ACC112 (cell line): ENCODE results near the gene PIEZO2.
"Not testable (repeated sequence)": the region's sequence is repeated elsewhere in the genome, so short reads cannot be mapped to it uniquely, and the experiment has no call there.

Source experiments
- H2AFZ ChIP-seq: fragments of 200-600 bp; sonication (generic); one replicate; pipeline ENCODE4 v1.6.0; 2017; ENCODE audit warnings: antibody characterized with exemption, low read length; ENCODE audit not compliant: unreplicated experiment
- H3K27ac ChIP-seq: fragments of 200-600 bp; sonication (generic); 2 replicates; pipeline ENCODE4 v1.5.1; 2014; ENCODE audit warnings: low read depth, mild to moderate bottlenecking, antibody characterized with exemption, low read length, moderate library complexity
- H3K27me3 ChIP-seq: fragments of 200-600 bp; sonication (generic); 2 replicates; pipeline ENCODE4 v1.6.1; 2014; ENCODE audit warnings: mild to moderate bottlenecking, antibody characterized with exemption, low read length, moderate library complexity, mixed read lengths; ENCODE audit not compliant: insufficient read depth
- H3K36me3 ChIP-seq: fragments of 200-600 bp; sonication (generic); 2 replicates; pipeline ENCODE4 v1.6.1; 2016; ENCODE audit warnings: mild to moderate bottlenecking, antibody characterized with exemption, low read length, moderate library complexity, mixed read lengths; ENCODE audit not compliant: insufficient read depth
- H3K4me1 ChIP-seq: fragments of 200-600 bp; sonication (generic); one replicate; pipeline ENCODE4 v1.6.1; 2016; ENCODE audit warnings: low read length, mixed read lengths; ENCODE audit not compliant: insufficient read depth, unreplicated experiment, control insufficient read depth
- H3K4me3 ChIP-seq: fragments of 200-600 bp; sonication (generic); 2 replicates; pipeline ENCODE4 v1.5.1; 2014; ENCODE audit warnings: mild to moderate bottlenecking, low read depth, low read length
- H3K79me2 ChIP-seq: fragments of 200-600 bp; sonication (generic); one replicate; pipeline ENCODE4 v1.6.0; 2016; ENCODE audit warnings: low read length; ENCODE audit not compliant: control insufficient read depth, unreplicated experiment, insufficient read depth

PIEZO2 gene

DNA sequence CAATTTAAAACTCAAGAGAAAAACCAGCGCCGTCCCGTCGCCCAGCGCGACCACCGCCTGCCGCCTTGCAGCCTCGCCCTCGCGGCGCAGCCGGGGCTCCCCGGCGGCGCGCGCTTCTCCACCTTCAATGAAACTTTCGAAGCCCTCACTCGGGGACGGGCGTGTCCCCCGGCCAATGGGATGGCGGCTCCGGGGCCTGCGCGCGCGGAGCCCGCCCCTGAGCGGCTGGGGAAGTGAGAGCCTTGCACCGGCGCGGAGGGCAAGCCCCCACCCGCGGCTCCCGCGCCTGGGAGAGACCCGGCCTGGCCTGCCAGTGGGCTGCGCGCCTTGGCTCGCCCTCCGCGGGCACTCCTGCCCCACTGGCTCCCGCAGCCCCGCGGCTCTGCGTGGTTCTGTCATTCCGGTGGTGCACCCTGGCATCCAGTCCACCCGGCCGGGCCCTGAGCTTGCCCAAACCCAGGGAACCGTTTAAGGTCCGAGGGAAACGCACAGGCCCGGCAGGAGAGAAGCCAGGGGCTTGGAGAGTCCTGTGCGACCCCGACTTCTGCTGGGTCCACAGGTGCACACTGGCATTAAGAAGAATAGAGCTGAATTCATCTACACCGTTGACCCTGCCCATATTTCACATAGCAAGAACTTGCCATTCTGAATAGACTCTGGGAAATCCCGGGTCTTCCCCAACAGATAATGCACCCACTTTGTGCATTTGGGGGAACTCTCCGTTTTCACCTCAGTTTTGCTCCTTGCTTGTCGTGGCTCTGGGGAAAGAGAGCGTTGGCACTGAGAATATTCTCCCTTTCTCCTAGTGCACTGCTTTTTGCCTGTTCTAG, at the start of gene PIEZO2:
Gene PIEZO2 (minus strand): TSS at position 129 of the 830 bp plus-strand sequence. CDS start 981 bp downstream, outside the sequence.
- Histone ChIP-seq H3K79me2 (no peaks in the 10 kb centered on the region), H3K36me3 (no peaks in the 10 kb centered on the region), H2AFZ (peak within 1 kb of the TSS; percentile 93), H3K27me3 (peaks cover 51% of the 10 kb centered on the region), H3K4me1 (no peaks in the 10 kb centered on the region), H3K27ac (no peak within 1 kb of the TSS), H3K4me3 (peak within 1 kb of the TSS; percentile 83)

DNA sequence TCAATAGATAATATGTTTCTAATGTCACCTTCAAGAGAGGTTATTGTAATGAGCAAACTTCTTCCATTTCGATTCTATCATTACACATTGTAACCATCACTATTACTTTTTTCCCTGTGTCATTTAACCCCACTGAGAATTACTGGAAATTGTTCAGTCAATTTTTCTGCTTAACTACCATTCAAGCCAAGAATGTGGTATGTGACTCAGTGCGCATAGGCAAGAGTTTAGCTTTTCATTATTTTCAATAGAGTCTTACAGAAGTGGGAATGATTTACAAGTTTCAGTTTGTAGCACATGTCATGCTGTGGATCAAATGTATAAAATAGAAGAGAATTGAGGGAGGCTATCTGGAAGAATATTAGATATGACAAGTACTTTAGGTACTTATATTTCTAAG, 34.3 kb upstream of the PIEZO2 start:
- Histone ChIP-seq H3K4me1 (no peaks in the 10 kb centered on the region), H3K27ac (no peak overlapping the region), H3K4me3 (no peak overlapping the region), H3K36me3 (no peaks in the 10 kb centered on the region), H2AFZ (no peak overlapping the region), H3K27me3 (no peaks in the 10 kb centered on the region), H3K79me2 (no peaks in the 10 kb centered on the region)

DNA sequence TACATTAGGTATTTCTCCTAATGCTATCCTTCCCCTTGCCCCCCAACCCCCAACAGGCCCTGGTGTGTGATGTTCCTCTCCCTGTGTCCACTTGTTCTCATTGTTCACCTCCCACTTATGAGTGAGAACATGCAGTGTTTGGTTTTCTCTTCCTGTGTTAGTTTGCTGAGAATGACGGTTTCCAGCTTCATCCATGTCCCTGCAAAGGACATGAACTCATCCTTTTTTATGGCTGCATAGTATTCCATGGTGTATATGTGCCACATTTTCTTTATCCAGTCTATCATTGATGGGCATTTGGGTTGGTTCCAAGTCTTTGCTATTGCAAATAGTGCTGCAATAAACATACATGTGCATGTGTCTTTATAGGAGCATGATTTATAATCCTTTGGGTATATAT, 32.3 kb upstream of the PIEZO2 start:
- H3K79me2 ChIP-seq, H3K36me3 ChIP-seq, H3K27me3 ChIP-seq, H3K4me3 ChIP-seq, H3K27ac ChIP-seq, H2AFZ ChIP-seq, H3K4me1 ChIP-seq: not testable (repeated sequence)

DNA sequence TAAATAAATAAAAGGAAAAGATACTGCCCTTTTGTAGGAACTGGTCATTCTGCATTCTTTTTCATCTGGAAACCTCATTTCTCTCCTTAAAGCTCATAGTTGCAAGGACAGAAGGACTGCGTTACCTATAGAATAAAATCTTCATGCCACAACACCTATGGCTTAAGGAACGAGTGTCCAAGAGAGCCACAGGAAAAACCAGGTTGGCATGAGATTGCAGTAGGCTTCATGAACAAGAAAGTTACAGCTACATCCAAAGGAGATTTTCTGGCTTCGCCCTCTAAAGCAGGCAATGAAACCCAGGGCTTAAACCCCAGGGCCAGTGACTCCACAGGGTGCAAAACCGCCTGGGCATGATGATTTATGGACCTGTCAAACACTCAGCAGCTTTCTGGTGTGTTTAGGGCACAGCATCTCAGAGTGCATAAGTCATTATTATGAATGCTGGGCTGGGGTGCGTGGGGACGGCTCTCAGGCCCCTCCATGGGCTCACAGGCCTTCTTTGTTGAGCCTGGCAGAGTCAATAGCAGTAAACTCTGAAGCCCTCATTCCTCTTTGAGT, 30.7 kb upstream of the PIEZO2 start:
- H3K4me3 ChIP-seq: no peak overlapping the region
- H3K36me3 ChIP-seq: no peaks in the 10 kb centered on the region
- H3K79me2 ChIP-seq: no peaks in the 10 kb centered on the region
- H3K27me3 ChIP-seq: no peaks in the 10 kb centered on the region
- peaks cover 19% of the 10 kb centered on the region for H3K4me1 ChIP-seq
- H2AFZ ChIP-seq: no peak overlapping the region
- no peak overlapping the region for H3K27ac ChIP-seq

DNA sequence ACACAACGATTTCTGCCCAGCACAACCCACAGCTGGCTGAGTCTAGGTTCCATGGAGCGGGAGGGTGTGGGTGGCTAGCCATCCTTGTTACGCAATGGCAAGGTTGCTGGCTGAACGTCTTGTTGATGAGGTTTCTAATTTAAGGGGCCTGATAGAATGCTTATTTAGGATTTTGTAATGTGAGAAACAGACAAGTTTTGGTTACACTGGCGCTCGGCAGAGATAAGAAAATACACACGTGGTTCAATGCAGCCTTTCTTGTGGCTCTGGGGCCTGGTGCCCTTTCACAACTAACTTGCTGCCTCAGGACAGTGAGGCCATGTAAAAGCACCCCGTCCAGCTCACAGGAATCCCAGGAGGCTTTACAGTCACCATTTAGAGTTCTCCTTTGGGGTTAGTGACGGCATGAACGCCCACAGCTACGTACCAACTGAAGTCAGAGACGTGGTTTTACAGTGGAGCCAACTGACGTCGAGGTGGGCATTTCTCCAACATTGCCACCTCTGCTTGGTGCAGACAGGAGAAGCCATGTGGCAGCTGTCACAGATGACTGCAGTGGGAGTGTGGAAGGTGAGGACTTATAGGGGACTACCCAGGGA, 29.7 kb upstream of the PIEZO2 start:
- no peaks in the 10 kb centered on the region for H3K27me3 ChIP-seq
- peak overlapping the region; percentile 74 for H3K27ac ChIP-seq
- H2AFZ ChIP-seq: peak overlapping the region; percentile 77
- no peaks in the 10 kb centered on the region for H3K79me2 ChIP-seq
- no peaks in the 10 kb centered on the region for H3K36me3 ChIP-seq
- H3K4me1 ChIP-seq: peaks cover 20% of the 10 kb centered on the region
- peak overlapping the region; percentile 27; the same call in 1 of the 2 replicates for H3K4me3 ChIP-seq

DNA sequence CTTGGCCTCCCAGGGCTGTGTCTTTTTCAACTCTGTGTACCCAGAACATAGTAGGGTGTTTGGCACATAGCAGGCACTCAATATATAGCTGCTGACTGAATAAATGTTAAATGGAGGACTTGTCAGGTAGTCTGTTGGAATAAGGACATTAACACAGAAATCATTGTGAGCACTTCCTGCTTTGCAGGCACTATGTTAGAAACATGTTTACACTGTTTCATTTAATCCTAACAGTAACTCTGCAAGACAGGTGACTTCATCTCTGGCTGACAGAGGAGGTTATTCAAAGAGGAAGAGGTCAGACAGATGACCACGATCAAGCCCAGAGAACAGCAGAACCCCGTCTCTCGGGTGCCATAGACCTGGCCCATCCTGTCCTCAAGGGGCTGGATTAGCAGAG, 28.0 kb upstream of the PIEZO2 start:
- Histone ChIP-seq H3K4me1 (peaks cover 20% of the 10 kb centered on the region), H3K79me2 (no peaks in the 10 kb centered on the region), H3K27ac (no peak overlapping the region), H3K36me3 (no peaks in the 10 kb centered on the region), H3K27me3 (no peaks in the 10 kb centered on the region), H3K4me3 (no peak overlapping the region), H2AFZ (no peak overlapping the region)

DNA sequence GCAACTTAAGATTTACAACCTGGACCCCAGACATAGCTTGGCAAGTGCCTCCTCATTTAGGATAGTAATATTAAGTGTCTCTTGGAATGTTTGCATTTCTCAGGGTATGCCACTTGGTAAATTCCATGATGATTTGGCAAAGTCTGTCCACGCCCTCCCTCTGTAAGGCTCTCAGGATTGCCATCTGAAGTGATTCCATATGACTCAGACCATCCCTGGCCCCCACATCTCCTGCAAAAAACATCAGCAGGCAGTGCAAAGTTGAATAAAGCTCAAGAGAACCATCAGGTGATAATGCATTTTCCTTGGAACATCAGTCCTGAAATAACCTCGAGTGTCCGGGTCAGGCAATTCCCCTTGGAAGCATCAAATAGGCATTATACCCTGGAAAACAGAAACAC, 27.1 kb upstream of the PIEZO2 start:
- H3K4me3 ChIP-seq: peak overlapping the region; percentile 50; the same call in 1 of the 2 replicates
- peak overlapping the region; percentile 83 for H3K27ac ChIP-seq
- no peaks in the 10 kb centered on the region for H3K36me3 ChIP-seq
- H3K27me3 ChIP-seq: no peaks in the 10 kb centered on the region
- H2AFZ ChIP-seq: peak overlapping the region; percentile 93
- H3K4me1 ChIP-seq: peaks cover 20% of the 10 kb centered on the region
- no peaks in the 10 kb centered on the region for H3K79me2 ChIP-seq

DNA sequence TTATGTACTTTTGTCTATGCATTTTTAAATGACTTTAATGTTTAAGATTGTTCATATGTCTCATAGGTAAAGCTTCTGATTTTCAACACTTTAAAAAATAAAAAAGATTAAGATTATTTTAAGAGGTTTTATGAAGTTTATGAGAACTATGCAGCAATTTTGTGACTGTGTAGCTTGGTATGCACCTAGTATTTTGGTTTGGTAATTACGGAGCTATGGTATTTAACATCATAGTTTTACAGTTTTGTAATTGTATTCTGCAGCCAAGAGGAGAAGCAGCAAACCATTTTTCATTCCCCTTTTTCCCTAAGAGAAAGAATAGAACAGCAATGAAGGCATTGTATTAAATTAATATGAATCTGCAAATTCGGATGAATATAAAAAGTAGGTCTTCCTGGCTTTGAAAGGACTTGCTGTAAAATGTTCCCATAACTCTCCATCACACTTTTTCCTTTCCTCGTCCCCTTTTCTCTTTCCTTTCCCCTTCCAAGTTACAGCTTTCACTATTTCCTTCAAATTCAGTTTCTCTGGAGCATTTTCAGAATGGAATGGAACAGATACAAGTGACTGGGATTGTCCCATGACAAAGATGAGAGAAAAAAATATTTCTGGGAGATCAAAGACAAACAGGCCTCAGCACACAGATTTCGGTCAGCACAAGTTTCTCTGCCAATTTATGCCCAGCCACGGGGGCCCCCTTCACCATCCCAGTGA, 26.1 kb upstream of the PIEZO2 start:
- Histone ChIP-seq H2AFZ (peak overlapping the region; percentile 93), H3K27me3 (no peaks in the 10 kb centered on the region), H3K36me3 (no peaks in the 10 kb centered on the region), H3K27ac (peak overlapping the region; percentile 83), H3K4me3 (peak overlapping the region; percentile 50; the same call in 1 of the 2 replicates), H3K79me2 (no peaks in the 10 kb centered on the region), H3K4me1 (peaks cover 20% of the 10 kb centered on the region)

DNA sequence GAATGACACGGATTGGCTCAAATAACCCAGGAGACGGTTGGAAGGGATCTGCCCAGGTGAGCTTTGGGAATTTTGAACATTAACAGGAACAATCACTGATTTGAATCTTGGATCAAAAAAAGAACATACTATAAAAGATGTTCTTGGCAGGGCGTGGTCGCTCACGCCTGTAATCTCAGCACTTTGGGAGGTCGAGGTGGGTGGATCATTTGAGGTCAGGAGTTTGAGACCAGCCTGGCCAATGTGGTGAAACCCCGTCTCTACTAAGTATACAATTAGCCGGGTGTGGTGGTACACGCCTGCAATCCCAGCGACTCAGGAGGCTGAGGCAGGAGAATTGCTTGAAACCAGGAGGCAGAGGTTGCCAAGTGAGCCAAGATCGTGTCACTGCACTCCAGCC, 24.8 kb upstream of the PIEZO2 start:
- H3K79me2 ChIP-seq, H3K4me3 ChIP-seq, H3K27ac ChIP-seq, H3K36me3 ChIP-seq, H2AFZ ChIP-seq, H3K27me3 ChIP-seq: not testable (repeated sequence)
- peaks cover 20% of the 10 kb centered on the region for H3K4me1 ChIP-seq

DNA sequence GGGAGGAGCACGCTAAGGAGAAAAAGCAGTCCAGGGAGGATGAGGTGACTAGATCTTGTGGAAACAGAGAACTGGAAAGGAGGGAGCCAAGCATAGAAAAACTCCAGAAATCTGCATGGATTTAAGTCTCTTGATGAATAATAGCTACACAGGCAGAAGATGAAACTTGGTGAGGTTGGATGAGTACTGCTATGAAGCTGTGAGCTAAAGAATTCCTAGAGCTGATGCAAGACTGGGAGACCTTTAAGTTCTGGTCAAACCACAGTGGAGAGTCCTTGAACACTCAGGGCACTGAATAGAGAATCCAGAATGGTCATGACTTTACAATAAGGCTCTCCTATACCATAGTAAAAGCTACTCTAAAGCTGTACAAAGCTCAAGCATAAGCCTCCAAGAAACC, 18.4 kb upstream of the PIEZO2 start:
- Histone ChIP-seq H3K27ac (no peak overlapping the region), H2AFZ (no peak overlapping the region), H3K79me2 (no peaks in the 10 kb centered on the region), H3K36me3 (no peaks in the 10 kb centered on the region), H3K4me1 (no peaks in the 10 kb centered on the region), H3K4me3 (no peak overlapping the region), H3K27me3 (no peaks in the 10 kb centered on the region)
